NOMO-1 (cell line): ENCODE results near the gene MCRS1.

ENCODE experiments used
- DNase-seq, 2 experiments: peaks; one replicate each; lab custom pipeline; 2025; ENCODE audit not compliant: unreplicated experiment in 2 of 2; lab: John Stamatoyannopoulos, UW

MCRS1 gene

DNA sequence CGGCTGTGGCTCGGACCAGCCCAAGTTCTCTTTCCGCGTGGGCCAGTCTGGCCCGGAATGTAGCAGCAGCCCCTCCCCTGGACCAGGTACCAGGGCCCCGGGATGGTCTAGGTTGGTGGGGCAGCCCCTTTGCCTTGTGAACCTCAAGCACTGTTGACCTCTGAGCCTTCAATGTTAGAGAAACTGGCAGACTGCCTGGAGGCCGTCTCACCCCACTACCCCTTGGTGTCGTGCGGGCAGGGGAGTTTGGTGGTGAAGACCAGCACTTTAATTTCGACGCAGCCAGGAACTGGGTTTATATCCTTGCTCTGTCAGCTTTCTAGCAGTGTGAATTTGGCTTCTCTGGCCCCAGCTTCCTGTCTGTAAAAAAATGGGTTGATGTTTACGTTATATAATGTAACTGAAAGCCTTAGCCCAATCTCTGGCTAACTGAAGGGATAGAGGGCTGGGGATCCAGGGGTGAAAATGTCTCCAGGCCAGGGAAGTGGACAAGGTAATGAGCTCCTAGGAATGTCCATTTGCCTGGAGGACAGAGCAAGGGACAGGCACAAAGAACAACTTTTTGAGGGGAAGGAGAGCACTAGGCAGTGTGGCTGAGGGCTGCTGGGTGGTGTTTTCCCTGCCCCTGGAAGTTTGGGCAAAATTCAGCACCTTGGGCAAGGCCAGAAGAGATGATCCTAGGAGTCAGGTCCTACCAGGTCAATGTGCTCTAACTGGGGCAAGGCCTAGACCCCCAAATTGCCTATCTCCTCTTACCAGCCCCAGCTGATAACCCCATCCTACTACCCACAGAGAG is 11.4 kb downstream of the MCRS1 start:
- DNase-seq: no peak

DNA sequence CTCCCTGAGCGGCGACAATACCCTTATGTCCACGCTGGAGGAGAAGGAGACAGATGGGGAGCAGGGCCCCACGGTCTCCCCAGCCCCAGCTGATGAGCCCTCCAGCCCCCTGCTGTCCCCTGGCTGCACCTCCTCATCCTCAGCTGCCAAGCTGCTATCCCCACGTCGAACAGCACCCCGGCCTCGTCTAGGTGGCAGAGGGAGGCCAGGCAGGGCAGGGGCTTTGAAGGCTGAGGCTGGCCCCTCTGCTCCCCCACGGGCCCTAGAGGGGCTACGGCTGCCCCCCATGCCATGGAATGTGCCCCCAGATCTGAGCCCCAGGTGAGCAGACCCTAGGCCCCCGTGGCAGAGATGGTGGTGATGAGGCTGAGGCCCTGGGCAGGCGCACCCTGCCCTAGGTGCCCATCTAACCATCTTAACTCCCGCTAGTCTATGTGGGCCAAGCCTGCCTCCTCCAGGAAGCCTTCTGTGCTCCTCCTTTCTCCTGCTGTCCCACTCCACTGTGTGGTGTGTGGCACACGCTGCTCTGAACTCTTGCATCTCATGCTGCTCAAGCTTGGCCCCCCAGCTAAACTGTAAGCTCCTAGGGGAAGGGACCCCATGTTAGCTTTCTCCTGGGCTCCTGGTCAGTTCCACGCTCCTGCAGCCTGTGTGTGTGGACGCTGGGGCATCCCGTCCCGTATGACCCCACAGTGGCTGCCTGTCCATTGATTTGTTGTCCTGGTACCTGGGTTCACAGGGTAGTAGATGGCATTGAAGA is 12.1 kb downstream of the MCRS1 start:
- no peak for DNase-seq

DNA sequence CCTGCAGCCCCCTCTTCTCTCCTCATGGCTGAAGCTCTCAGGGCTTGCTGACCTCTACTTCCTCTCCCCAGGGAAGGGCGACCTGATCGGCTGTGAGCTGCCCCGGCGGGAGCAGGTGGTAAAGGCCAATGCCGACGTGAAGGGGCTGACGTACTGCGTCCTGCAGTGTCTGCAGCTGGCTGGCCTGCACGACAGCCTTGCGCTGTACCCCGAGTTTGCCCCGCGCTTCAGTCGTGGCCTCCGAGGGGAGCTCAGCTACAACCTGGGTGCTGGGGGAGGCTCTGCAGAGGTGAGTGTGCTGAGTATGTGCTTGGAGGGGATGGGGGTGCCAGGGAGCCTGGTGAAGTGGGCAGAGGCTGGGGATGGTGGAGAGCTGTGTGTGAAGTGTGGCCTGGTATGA is 13.7 kb downstream of the MCRS1 start:
- DNase-seq: no peak

DNA sequence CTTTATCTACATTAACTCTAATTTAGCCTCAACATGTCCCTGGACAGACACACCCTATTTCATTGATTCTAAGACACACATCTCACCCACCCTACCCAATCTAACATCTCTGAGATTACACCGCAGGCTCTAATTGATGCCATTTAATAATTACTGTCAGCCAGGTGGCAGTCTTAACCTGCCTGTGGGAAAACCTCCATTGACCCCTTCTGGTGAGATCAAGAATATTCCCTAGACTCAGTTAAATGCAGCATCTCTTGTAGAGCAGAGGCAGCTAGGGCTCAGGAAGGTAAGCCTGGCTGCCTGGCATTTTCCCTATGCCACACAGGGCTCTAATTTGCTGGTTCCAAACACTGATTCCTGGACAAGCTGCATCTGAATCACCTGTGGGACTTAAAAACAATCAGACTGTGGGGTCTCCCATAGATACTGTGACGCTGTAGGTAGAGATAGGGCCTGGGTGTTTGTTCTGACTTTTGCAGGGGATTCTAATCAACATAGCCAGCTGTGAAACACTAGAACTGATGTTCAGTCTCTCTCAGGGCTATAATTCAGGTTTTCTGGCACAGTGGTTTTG is 14.3 kb downstream of the MCRS1 start:
- DNase-seq: no peak

DNA sequence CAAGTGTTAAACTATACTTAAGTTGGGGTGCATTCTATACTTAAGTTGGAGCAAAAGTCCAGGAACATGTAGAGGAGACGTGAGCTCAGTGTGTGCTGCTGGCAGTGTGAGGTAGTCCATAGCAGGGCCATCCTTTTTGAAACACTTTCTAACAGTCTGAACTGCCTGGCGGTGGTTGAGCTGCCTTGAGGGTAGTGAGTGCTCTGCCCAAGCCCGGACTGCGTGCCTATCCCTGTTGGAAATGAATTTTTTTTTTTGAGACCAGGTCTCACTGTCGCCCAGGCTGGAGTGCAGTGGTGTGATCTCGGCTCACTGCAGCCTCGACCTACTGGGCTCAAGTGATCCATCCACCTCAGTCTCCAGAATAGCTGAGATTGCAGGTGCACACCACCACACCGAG is 15.0 kb downstream of the MCRS1 start:
- no peak for DNase-seq

DNA sequence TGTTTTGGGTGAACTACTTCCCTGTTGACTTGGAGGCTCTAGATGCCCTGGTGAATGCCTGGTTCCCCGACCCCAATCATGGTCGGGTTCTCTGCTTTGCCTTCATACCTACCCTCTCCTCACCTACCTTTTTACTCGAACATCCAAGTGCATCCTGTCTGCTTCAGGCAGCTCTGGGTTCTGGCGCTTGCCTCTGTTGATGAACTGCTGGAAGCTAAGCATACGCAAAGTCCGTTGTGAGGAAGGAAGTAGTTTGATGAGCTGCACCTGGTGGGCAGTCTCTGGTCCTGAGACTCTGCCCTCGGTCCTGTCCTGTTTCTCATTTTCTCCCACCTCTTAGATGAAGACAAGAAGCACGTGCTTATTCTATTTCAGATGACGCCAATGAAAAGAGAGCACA is 15.5 kb downstream of the MCRS1 start:
- DNase-seq: no peak

DNA sequence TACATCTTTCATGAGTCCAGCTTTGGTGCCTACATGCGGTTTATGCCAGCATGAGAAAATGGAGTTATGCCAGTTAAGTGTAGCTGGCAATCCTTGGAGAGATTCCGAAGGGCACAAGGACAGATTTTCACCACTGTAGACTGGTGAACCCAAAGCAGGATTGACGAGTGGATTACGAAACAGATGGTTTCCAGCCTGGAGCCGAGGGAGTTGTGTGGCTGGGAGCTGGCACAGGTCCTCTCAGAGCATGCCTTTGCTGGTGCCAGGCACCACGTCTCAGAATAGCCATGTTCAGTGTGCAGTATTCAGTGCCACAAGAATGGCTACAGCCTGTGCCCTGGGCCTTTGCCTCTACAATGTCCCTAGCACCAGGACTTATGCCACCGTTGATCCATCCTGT is 15.9 kb downstream of the MCRS1 start:
- no peak for DNase-seq

DNA sequence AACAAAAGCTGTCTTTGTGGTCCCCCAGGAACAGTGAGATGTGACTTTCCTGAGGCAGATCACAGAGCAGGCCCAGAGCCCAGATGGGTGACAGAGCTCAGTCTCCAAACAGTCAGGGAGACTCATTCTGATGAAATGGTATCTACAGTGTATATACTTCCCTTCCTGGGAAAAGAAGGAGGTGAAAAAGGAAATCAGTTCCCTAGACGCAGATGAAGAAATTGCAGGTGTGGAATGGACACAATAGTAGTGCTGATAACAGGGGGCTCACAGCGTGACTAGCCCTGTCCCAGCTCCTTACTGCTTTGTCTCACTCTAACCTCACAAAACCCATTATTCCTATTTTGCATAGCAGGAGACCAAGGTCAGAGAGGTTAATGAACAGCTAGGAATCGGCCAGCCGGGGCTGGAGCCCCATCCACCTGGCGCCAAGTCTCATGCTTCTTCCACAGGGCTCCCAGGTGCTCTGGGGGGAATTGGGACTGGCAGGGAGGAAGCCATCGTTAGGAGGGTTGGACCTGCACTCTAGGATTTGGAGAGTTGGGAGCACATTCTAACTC is 17.2 kb downstream of the MCRS1 start:
- DNase-seq: no peak

DNA sequence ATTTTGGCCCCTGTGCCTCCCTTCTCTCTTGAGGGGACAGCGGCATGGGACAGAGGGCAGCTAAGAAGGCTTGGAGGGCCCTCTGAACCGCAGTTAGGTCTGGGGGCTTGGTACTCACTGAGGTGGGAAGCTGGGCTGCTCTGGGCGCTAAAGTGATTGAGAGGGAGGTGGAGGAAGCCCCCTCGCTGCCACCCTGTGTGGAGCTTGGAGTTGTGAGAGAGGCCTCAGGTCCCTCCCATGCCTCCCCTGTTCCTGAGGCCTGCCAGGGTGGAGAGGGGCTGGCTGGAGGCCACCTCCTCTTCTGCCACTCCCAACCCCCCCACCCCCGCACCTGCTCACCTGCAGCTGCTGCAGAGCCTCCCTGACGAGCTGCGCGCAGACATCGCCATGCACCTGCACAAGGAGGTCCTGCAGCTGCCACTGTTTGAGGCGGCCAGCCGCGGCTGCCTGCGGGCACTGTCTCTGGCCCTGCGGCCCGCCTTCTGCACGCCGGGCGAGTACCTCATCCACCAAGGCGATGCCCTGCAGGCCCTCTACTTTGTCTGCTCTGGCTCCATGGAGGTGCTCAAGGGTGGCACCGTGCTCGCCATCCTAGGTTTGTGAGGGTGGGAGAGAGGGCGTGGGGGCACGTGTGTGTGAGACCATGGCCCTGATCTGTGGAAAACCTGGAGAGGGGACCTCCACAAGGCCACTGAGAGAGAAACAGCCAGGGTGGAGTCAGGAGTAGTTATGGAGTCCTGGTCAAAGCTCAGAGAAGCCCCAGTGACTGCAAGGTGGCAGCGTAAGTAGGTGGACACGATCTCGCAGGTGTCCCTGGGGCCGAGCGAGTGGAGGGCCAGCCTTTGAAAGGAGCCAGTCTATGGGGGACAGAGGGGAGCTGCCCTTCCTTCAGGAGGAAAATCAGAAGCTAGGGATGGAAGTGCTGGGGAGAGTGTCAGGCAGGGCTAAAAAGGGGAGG is 17.9 kb downstream of the MCRS1 start:
- DNase-seq: no peak

DNA sequence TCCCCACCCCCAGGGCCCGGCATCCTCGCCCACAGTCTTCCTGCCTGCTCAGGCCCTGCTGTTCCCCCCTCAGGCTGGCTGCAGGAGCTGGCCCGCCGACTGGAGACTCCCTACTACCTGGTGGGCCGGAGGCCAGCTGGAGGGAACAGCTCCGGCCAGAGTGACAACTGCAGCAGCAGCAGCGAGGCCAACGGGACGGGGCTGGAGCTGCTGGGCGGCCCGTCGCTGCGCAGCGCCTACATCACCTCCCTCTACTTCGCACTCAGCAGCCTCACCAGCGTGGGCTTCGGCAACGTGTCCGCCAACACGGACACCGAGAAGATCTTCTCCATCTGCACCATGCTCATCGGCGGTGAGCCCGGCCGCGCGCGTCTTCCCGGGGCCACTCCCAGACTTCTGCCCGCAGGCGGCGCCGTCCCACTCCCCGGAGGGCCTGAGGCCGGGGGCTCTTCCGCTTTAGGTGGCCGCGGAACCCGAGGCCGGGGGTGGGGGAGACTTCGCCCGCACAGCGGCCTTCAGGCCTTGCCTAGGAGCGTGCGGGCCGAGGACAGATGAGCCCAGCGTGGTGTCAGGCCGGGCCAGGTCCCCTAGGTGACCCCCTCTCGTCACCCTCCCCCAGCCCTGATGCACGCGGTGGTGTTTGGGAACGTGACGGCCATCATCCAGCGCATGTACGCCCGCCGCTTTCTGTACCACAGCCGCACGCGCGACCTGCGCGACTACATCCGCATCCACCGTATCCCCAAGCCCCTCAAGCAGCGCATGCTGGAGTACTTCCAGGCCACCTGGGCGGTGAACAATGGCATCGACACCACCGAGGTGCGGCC is 18.9 kb downstream of the MCRS1 start:
- no peak for DNase-seq

DNA sequence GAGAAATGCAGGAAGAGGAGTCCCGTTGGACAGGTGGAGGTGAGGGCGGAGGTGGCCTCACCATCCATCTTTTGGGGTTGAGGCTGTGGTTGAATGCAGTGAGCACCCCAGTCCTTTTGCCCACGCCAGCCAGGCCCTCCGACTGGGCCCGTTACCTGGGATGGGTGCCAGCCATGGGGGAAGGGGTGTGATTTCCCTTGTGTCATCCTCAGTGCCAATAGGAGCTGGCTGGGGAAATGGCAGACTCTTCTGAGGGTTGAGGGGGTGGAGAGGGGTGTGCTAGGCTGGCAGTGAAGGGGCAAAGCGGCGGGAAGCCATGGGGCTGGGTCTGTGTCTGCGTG is 19.5 kb downstream of the MCRS1 start:
- DNase-seq: no peak

DNA sequence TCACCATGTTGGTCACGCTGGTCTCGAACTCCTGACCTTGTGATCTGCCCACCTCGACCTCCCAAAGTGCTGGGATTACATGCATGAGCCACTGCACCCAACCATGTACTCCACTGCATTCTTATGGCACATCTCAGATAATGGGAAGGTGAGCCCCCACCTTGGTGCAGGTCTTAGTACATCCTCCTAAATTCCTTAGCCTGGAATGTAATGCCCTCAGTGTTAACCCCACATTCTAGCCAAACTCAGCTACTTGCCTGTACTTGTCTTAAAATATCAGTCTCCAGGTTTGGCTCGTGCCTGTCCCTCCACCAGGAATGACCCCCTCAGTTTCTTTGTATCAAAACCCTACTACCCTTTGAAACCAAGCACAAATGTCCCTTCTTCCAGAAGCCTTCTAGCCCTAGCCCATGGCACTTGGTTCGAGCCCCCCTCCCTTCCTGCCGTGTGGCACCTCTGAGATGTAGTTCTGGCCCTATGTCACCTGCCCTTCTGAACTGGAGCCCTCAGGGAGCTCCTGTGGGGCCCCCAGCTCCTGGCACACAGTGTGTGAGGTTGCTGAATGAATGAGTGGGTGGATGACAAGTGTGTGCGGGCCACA is 20.8 kb downstream of the MCRS1 start:
- DNase-seq: no peak

DNA sequence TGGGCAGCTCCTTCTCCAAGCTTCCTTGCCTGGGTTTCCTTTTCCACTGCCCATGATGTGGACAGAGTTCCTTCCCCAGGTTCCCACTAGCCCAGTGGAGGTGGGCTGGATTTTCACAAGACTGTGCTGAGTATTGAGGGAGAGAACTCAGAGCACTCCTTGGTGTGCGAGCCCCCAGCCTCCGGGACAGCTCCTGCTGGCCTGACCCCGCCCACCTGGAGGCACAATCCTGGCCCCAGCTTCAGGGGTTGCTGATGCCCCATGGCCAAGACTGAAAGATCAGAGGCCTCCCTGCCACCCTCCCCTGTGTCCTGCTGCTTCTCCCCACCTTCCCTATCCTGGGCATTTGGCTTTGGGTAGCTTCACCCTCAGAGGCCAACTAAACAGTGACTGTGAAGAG is 21.5 kb downstream of the MCRS1 start:
- no peak for DNase-seq

DNA sequence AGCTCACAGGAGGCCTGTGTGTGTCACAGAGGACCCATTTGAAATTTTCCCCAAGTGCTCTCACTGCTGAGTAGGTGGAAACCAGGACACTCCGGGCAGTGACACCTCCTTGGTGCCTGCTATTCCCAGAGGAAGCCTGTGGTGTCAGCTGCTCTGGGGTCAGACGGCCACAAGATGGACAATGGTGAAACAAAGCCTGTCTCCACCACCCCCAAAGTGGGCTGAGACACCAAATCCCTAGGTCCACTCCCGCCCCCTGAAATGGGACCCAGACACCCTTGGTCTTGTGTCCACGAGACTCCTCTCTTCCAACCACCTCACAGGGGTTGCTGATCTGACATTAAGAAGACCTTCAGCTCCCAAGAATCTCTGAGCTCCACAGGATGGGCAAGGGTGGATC is 22.1 kb downstream of the MCRS1 start:
- no peak for DNase-seq

DNA sequence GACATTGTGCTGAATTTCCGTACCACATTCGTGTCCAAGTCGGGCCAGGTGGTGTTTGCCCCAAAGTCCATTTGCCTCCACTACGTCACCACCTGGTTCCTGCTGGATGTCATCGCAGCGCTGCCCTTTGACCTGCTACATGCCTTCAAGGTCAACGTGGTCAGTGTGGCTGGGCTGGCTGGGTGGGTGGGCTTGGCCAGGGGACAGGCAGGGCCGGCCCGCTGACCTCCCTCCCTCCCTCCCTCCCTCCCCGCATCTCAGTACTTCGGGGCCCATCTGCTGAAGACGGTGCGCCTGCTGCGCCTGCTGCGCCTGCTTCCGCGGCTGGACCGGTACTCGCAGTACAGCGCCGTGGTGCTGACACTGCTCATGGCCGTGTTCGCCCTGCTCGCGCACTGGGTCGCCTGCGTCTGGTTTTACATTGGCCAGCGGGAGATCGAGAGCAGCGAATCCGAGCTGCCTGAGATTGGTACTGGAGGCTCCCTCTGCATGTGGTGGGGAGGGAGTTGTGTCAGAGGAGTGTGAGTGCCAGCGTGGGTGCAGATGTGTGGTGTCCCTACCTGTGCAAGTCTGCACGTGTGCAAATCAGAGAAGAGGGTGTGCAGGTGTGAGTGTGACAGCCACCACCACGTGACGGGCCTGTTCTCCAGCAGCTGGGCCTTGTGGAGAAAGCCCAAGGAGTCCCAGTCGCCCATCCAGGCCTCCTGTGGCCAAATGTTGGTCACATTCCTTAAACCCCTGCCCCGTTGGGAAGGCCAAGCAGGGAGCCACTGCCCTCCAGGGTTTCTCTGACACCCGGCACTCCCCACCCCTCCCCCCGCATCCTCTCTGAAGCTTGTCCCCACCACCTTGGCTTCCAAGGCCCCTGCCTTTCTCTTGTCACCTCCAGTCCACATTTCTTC is 23.8 kb downstream of the MCRS1 start:
- no peak for DNase-seq

DNA sequence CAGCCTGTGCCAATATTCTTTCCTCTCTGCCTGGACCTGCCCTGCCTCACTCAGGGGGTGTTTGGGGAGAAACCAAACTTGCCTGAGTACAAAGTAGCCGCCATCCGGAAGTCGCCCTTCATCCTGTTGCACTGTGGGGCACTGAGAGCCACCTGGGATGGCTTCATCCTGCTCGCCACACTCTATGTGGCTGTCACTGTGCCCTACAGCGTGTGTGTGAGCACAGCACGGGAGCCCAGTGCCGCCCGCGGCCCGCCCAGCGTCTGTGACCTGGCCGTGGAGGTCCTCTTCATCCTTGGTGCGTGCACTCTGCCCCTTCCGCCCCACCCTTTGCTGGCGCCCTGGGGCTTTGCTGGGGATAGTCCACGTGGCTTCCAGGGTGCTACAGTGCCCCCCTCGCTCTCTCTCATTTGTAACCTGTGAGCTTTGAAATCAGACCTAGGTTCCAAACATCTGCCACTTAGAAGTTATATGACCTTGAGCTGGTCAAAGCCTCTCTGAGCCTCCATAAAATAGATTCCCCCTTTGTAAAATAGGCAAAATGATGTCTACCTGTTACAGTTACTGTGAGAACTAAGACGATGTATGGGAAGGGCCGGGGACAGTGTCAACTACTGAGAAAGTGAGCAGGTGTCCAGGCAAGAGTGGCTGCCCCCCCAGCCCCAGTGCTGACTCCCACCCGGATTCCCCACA is 24.6 kb downstream of the MCRS1 start:
- DNase-seq: no peak

DNA sequence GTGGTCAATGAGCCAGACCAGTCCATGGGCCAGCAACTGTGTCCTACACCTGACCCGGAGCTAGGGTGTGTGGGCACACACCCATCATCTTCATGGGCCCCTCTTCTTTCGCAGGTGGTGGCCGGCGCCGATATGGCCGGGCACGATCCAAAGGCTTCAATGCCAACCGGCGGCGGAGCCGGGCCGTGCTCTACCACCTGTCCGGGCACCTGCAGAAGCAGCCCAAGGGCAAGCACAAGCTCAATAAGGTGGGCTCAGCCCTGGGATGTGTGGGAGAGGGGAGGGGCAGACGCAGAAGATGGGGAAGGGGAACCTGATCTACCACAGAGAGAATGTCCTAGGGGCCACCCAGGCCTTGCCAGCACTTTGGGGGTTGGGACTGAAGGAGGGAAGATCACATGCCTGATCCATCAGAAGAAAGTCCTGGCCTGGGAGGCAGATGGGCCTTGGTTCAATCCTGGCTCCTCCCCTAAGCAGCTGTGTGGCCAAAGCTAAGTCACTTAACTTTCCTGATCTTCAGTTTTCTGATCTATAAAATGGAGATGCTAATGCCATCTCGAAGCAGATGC is 25.3 kb downstream of the MCRS1 start:
- DNase-seq: no peak
